ENCODE results near the gene NANP. TPM values are rescaled to one million over a fixed set of nuclear protein-coding genes. Genes with fewer than 3 reads are reported as not detected.
"Not testable (repeated sequence)": the region's sequence is repeated elsewhere in the genome, so short reads cannot be mapped to it uniquely, and the experiment has no call there.

Gene NANP
- total RNA-seq, 1 experiment from 2014 or later = 7.5 TPM

DNA sequence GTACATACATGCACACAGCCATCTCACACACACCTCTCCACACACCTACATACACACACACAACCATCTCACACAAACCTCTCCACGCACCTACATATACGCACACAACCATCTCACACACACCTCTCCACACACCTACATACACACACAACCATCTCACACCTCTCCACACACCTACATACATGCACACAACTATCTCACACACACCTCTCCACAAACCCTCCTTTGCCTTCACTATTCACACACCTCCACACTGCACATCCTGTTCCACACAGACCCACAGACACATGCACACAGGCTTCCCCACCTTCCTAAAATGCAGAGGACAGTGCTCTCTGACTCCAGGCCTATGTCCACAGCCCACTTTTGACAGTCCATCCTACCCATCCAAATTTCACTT, 22.2 kb downstream of the NANP start:
- Histone ChIP-seq H3K4me3 (no peak overlapping the region), H3K79me2 (ENCODE audit: low read depth) (no peaks in the 10 kb centered on the region), H4K20me1 (ENCODE audit: insufficient read depth) (no peaks in the 10 kb centered on the region), H3F3A (ENCODE audit: insufficient read depth, low read depth) (no peaks in the 10 kb centered on the region), H3K4me2 (no peak overlapping the region), H3K9me3 (ENCODE audit: insufficient read depth, low read depth) (no peaks in the 10 kb centered on the region), H2AFZ (no peak overlapping the region), H3K36me3 (ENCODE audit: low read depth) (no peaks in the 10 kb centered on the region), H3K27me3 (ENCODE audit: insufficient read depth, low read depth) (no peaks in the 10 kb centered on the region), H3K9me2 (ENCODE audit: insufficient read depth) (no peaks in the 10 kb centered on the region), H3K4me1 (replicated peaks; ENCODE audit: insufficient read depth) (no peaks in the 10 kb centered on the region), H3K27ac (no peak overlapping the region)
- no peak for DNase-seq
- intact Hi-C loops (cut with micrococcal nuclease; ENCODE audit: unreplicated experiment) = no loop called here
- ChIA-PET CTCF (interaction anchor here (0.6 kb wide), 1 partner anchor 47 kb away, joined by 5 read pairs; no protein-coding TSS in a partner anchor), POLR2A (ENCODE audit: unreplicated experiment) (no interaction called here)
- no peak for TF ChIP-seq EZH2 (IDR thresholded peaks at IDR 0.05; ENCODE audit: low read depth)
- TF ChIP-seq, protein P1, sequence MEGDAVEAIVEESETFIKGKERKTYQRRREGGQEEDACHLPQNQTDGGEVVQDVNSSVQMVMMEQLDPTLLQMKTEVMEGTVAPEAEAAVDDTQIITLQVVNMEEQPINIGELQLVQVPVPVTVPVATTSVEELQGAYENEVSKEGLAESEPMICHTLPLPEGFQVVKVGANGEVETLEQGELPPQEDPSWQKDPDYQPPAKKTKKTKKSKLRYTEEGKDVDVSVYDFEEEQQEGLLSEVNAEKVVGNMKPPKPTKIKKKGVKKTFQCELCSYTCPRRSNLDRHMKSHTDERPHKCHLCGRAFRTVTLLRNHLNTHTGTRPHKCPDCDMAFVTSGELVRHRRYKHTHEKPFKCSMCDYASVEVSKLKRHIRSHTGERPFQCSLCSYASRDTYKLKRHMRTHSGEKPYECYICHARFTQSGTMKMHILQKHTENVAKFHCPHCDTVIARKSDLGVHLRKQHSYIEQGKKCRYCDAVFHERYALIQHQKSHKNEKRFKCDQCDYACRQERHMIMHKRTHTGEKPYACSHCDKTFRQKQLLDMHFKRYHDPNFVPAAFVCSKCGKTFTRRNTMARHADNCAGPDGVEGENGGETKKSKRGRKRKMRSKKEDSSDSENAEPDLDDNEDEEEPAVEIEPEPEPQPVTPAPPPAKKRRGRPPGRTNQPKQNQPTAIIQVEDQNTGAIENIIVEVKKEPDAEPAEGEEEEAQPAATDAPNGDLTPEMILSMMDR (conservative IDR thresholded peaks at IDR 0.05) = no peak
- BruUV-seq (replicated peaks) = no TSS peak

DNA sequence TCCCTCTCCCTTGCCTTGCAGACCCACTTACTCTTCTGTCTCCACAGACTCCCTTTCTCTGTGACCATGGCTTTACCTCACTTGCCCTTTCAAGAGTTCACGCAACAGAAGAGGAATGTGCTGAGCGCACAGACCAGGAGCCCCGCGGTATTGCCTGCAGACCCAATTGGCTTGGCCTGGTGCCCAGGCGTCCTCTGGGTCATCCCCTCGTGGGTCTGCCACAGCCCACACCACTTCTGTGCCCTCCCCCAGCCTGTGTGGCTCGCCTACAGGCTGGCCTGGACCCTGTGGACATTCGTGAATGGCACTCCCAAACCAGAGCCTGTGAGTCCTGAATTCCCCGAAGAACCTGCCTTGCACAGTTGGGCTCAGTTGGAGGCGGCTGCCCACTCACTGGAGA, 23.2 kb downstream of the NANP start:
- Histone ChIP-seq H3K9me2 (ENCODE audit: insufficient read depth) (no peaks in the 10 kb centered on the region), H3K27me3 (ENCODE audit: insufficient read depth, low read depth) (no peaks in the 10 kb centered on the region), H3K4me1 (replicated peaks; ENCODE audit: insufficient read depth) (no peaks in the 10 kb centered on the region), H3K4me2 (no peak overlapping the region), H3K36me3 (ENCODE audit: low read depth) (no peaks in the 10 kb centered on the region), H3F3A (ENCODE audit: insufficient read depth, low read depth) (no peaks in the 10 kb centered on the region), H3K27ac (no peak overlapping the region), H3K4me3 (no peak overlapping the region), H2AFZ (no peak overlapping the region), H3K9me3 (ENCODE audit: insufficient read depth, low read depth) (no peaks in the 10 kb centered on the region), H4K20me1 (ENCODE audit: insufficient read depth) (no peaks in the 10 kb centered on the region), H3K79me2 (ENCODE audit: low read depth) (no peaks in the 10 kb centered on the region)
- intact Hi-C loops (cut with micrococcal nuclease; ENCODE audit: unreplicated experiment) = no loop called here
- POLR2A ChIA-PET (ENCODE audit: unreplicated experiment) = no interaction called here
- TF ChIP-seq, protein P1 (conservative IDR thresholded peaks at IDR 0.05) = no peak
- no peak for DNase-seq
- CTCF ChIA-PET = no interaction called here
- no TSS peak for BruUV-seq (replicated peaks)

DNA sequence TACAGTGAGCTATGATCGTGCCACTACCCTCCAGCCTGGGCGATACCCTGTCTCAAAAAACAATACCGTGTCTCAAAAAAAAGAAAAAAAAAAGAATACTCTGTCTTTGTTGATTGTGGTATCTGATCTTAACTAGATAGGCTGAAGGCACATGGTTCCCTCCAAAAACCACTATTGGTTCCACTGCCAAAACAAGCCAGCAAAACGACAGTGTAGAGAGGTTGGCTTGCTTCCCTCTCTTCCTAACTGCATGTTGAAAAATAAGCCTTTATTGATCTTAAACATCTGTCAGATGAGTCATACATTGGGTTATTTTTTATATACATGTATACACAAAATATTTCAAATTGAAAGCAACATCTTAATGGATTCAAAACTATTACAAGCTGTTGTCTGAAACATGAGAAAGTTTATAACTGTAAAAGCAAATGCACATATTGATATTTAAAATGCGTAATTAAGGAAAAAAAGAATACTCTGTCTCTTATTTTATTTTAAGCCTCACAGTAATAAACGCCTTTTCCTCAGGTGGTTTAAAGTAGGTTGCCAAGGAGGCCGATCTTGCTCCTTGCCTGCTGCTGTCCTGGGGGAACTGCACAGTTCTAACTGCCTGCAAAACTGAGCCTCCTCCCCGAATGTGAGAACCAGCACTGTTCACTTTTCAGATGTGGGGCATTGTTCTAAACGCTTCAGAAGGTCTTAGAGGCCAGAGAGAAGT, 31.5 kb downstream of the NANP start:
- Histone ChIP-seq H3K9me2 (ENCODE audit: insufficient read depth) (no peaks in the 10 kb centered on the region), H4K20me1 (ENCODE audit: insufficient read depth) (no peaks in the 10 kb centered on the region), H3K27me3 (ENCODE audit: insufficient read depth, low read depth) (no peaks in the 10 kb centered on the region), H3K79me2 (ENCODE audit: low read depth) (no peaks in the 10 kb centered on the region), H3K36me3 (ENCODE audit: low read depth) (no peaks in the 10 kb centered on the region), H3F3A (ENCODE audit: insufficient read depth, low read depth) (no peaks in the 10 kb centered on the region), H2AFZ (no peak overlapping the region), H3K4me1 (replicated peaks; ENCODE audit: insufficient read depth) (no peaks in the 10 kb centered on the region), H3K9me3 (ENCODE audit: insufficient read depth, low read depth) (no peaks in the 10 kb centered on the region), H3K27ac (no peak overlapping the region), H3K4me2 (no peak overlapping the region), H3K4me3 (no peak overlapping the region)
- TF ChIP-seq EZH2 (IDR thresholded peaks at IDR 0.05; ENCODE audit: low read depth) = no peak
- TF ChIP-seq, protein P1 (conservative IDR thresholded peaks at IDR 0.05) = no peak
- BruUV-seq (replicated peaks) = no TSS peak
- DNase-seq = no peak
- ChIA-PET POLR2A (ENCODE audit: unreplicated experiment) (no interaction called here), CTCF (no interaction called here)
- intact Hi-C loops (cut with micrococcal nuclease; ENCODE audit: unreplicated experiment) = no loop called here

DNA sequence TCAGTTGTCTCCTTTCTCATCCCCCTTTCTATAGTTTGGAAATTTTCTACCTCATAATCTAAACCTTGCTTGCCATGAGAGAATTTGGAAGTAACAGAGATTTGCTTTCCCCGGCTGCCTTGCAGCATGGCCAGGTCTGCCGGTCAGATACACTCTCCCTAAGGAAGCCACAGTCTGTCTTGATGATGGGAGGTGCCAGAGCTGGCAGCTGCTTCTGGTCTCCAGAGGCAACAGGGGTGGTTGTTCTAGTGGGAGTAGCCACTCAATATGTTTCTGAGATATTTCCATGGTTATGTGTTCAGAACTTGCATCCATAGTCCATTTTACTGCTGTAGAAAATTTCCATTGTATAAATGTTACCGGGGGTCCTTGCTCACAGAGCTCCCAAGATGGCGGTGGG, 33.0 kb downstream of the NANP start:
- DNase-seq; H3K36me3 ChIP-seq (ENCODE audit: low read depth); H3K27me3 ChIP-seq (ENCODE audit: insufficient read depth, low read depth); BruUV-seq (replicated peaks); POLR2A ChIA-PET (ENCODE audit: unreplicated experiment); H3K4me3 ChIP-seq; H3K4me1 ChIP-seq (replicated peaks; ENCODE audit: insufficient read depth); H3K79me2 ChIP-seq (ENCODE audit: low read depth); CTCF ChIA-PET; H3K4me2 ChIP-seq; H3F3A ChIP-seq (ENCODE audit: insufficient read depth, low read depth); intact Hi-C loops (cut with micrococcal nuclease; ENCODE audit: unreplicated experiment); H3K9me3 ChIP-seq (ENCODE audit: insufficient read depth, low read depth); H4K20me1 ChIP-seq (ENCODE audit: insufficient read depth); H3K9me2 ChIP-seq (ENCODE audit: insufficient read depth); H3K27ac ChIP-seq; H2AFZ ChIP-seq: not testable (repeated sequence)

Measured in PC-9 (cell line).